Measurements from ENCODE around the gene GUCY2C.
"Not testable (repeated sequence)": the region's sequence is repeated elsewhere in the genome, so short reads cannot be mapped to it uniquely, and the experiment has no call there.

GUCY2C gene

DNA sequence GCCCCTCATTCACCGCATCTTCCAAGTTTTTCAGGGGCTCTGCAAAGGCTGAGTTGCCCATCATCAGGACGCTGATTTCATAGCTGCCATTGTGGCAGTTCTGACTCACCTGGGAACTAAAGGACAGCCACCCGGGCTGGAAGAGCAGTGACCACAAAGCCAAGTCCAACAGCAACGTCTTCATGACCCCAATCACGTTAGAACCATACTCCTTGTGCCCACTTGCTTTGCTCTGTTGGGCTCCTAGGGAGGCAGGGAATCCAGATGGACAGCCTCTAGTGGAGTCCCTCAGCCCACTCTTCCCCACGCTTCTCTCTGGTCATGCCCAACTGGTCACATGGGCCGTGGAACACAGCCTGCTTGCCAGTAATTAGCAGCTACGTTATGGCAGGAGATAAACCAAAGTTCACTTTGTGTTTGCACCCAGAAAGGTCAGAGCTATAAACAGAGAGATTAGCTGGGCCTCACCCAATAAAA, at the start of gene GUCY2C:
Gene GUCY2C (minus strand): TSS at position 335 of the 477 bp plus-strand sequence. CDS start 151 bp downstream, at position 184.
- Histone ChIP-seq H3K27me3 (ENCODE audit: control insufficient read depth in 1 of 2, insufficient read depth in 2 of 2, low read length in 2 of 2) (no peaks in the 10 kb centered on the region), H3K9me3 (ENCODE audit: low read length) (no peaks in the 10 kb centered on the region), H3K27ac (ENCODE audit: low read depth, low read length) (no peak within 1 kb of the TSS), H3K4me1 (ENCODE audit: insufficient read depth, low read length) (no peaks in the 10 kb centered on the region), H3K36me3 (ENCODE audit: insufficient read depth, low read length) (no peaks in the 10 kb centered on the region), H3K9ac (ENCODE audit: low read length) (no peak within 1 kb of the TSS), H3K4me3 (ENCODE audit: low read depth in 1 of 2, low read length in 2 of 2) (no peak within 1 kb of the TSS)

GRCh38 chr12:14743061-14743460, 46.7 kb upstream of the GUCY2C start:
- no peak overlapping the region for H3K9ac ChIP-seq (ENCODE audit: low read length)
- no peaks in the 10 kb centered on the region for H3K4me1 ChIP-seq (ENCODE audit: insufficient read depth, low read length)
- no peak overlapping the region for H3K4me3 ChIP-seq (ENCODE audit: low read depth in 1 of 2, low read length in 2 of 2)
- H3K27me3 ChIP-seq (ENCODE audit: control insufficient read depth in 1 of 2, insufficient read depth in 2 of 2, low read length in 2 of 2), result no peaks in the 10 kb centered on the region
- no peaks in the 10 kb centered on the region for H3K9me3 ChIP-seq (ENCODE audit: low read length)
- no peaks in the 10 kb centered on the region for H3K36me3 ChIP-seq (ENCODE audit: insufficient read depth, low read length)
- H3K27ac ChIP-seq (ENCODE audit: low read depth, low read length), result no peak overlapping the region

GRCh38 chr12:14741942-14742341, 45.5 kb upstream of the GUCY2C start:
- H3K9me3 ChIP-seq (ENCODE audit: low read length), result no peaks in the 10 kb centered on the region
- no peaks in the 10 kb centered on the region for H3K4me1 ChIP-seq (ENCODE audit: insufficient read depth, low read length)
- H3K27me3 ChIP-seq (ENCODE audit: control insufficient read depth in 1 of 2, insufficient read depth in 2 of 2, low read length in 2 of 2), result no peaks in the 10 kb centered on the region
- no peak overlapping the region for H3K27ac ChIP-seq (ENCODE audit: low read depth, low read length)
- H3K36me3 ChIP-seq (ENCODE audit: insufficient read depth, low read length), result no peaks in the 10 kb centered on the region
- no peak overlapping the region for H3K9ac ChIP-seq (ENCODE audit: low read length)
- H3K4me3 ChIP-seq (ENCODE audit: low read depth in 1 of 2, low read length in 2 of 2), result no peak overlapping the region

DNA sequence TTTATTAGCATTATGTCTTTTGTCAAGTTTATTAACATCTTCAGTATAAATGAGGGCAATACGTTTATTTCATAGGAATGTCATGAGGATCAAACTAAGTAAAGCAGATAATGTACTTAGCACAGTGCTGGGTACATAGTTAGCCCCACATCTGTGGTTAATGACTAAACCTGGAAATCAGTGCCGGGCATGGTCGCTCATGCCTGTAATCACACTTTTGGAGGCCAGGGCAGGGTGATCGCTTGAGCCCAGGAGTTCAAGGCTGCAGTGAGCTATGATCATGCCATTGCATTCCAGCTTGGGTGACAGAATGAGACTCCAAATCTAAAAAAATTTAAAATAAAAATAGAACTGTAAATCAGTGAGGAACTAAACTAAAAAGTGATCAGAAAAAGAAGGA, 44.8 kb upstream of the GUCY2C start:
- Histone ChIP-seq H3K4me1 (ENCODE audit: insufficient read depth, low read length) (no peaks in the 10 kb centered on the region), H3K27ac (ENCODE audit: low read depth, low read length) (no peak overlapping the region), H3K9ac (ENCODE audit: low read length) (no peak overlapping the region), H3K9me3 (ENCODE audit: low read length) (no peaks in the 10 kb centered on the region), H3K27me3 (ENCODE audit: control insufficient read depth in 1 of 2, insufficient read depth in 2 of 2, low read length in 2 of 2) (no peaks in the 10 kb centered on the region), H3K36me3 (ENCODE audit: insufficient read depth, low read length) (no peaks in the 10 kb centered on the region), H3K4me3 (ENCODE audit: low read depth in 1 of 2, low read length in 2 of 2) (no peak overlapping the region)

- not testable (repeated sequence) for H3K9me3 ChIP-seq (ENCODE audit: low read length); H3K27ac ChIP-seq (ENCODE audit: low read depth, low read length); H3K36me3 ChIP-seq (ENCODE audit: insufficient read depth, low read length); H3K27me3 ChIP-seq (ENCODE audit: control insufficient read depth in 1 of 2, insufficient read depth in 2 of 2, low read length in 2 of 2); H3K4me1 ChIP-seq (ENCODE audit: insufficient read depth, low read length); H3K4me3 ChIP-seq (ENCODE audit: low read depth in 1 of 2, low read length in 2 of 2); H3K9ac ChIP-seq (ENCODE audit: low read length)
These were observed 40.0 kb upstream of the GUCY2C start for GRCh38 chr12:14736441-14736840.

GRCh38 chr12:14731821-14732220, 35.4 kb upstream of the GUCY2C start:
- no peaks in the 10 kb centered on the region for H3K9me3 ChIP-seq (ENCODE audit: low read length)
- H3K4me3 ChIP-seq (ENCODE audit: low read depth in 1 of 2, low read length in 2 of 2), result no peak overlapping the region
- no peak overlapping the region for H3K27ac ChIP-seq (ENCODE audit: low read depth, low read length)
- H3K27me3 ChIP-seq (ENCODE audit: control insufficient read depth in 1 of 2, insufficient read depth in 2 of 2, low read length in 2 of 2), result no peaks in the 10 kb centered on the region
- peaks cover 3% of the 10 kb centered on the region for H3K4me1 ChIP-seq (ENCODE audit: insufficient read depth, low read length)
- no peak overlapping the region for H3K9ac ChIP-seq (ENCODE audit: low read length)
- no peaks in the 10 kb centered on the region for H3K36me3 ChIP-seq (ENCODE audit: insufficient read depth, low read length)

DNA sequence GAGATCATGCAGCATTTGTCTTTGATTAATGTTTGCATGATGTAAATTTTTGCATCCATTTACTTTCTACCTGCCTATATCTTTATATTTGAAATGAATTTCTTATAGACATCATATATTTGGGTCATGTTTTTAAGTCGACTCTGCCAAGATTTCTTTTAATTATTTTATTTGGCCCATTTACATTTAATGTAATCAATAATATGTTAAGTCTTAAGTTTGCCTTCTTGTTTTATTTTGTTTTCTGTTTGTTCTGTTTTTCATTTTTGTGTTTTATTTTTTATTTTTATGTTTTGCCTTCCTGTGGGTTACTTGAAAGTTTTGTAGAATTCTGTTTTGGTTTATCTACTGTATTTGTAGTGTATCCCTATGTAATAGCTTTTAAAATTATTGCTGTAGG, 33.2 kb upstream of the GUCY2C start:
- no peaks in the 10 kb centered on the region for H3K9me3 ChIP-seq (ENCODE audit: low read length)
- no peaks in the 10 kb centered on the region for H3K36me3 ChIP-seq (ENCODE audit: insufficient read depth, low read length)
- H3K9ac ChIP-seq (ENCODE audit: low read length), result no peak overlapping the region
- H3K4me1 ChIP-seq (ENCODE audit: insufficient read depth, low read length), result peaks cover 3% of the 10 kb centered on the region
- no peaks in the 10 kb centered on the region for H3K27me3 ChIP-seq (ENCODE audit: control insufficient read depth in 1 of 2, insufficient read depth in 2 of 2, low read length in 2 of 2)
- no peak overlapping the region for H3K27ac ChIP-seq (ENCODE audit: low read depth, low read length)
- no peak overlapping the region for H3K4me3 ChIP-seq (ENCODE audit: low read depth in 1 of 2, low read length in 2 of 2)

- H3K36me3 ChIP-seq (ENCODE audit: insufficient read depth, low read length), result no peaks in the 10 kb centered on the region
- no peaks in the 10 kb centered on the region for H3K9me3 ChIP-seq (ENCODE audit: low read length)
- H3K27ac ChIP-seq (ENCODE audit: low read depth, low read length), result no peak overlapping the region
- H3K9ac ChIP-seq (ENCODE audit: low read length), result no peak overlapping the region
- H3K27me3 ChIP-seq (ENCODE audit: control insufficient read depth in 1 of 2, insufficient read depth in 2 of 2, low read length in 2 of 2), result no peaks in the 10 kb centered on the region
- no peaks in the 10 kb centered on the region for H3K4me1 ChIP-seq (ENCODE audit: insufficient read depth, low read length)
- H3K4me3 ChIP-seq (ENCODE audit: low read depth in 1 of 2, low read length in 2 of 2), result no peak overlapping the region
These were observed 27.4 kb upstream of the GUCY2C start for GRCh38 chr12:14723763-14724162.

- H3K9ac ChIP-seq (ENCODE audit: low read length), result no peak overlapping the region
These were observed 20.5 kb upstream of the GUCY2C start for GRCh38 chr12:14716848-14717444.

GRCh38 chr12:14714437-14714836, 18.0 kb upstream of the GUCY2C start:
- H3K27ac ChIP-seq (ENCODE audit: low read depth, low read length), result no peak overlapping the region
- no peaks in the 10 kb centered on the region for H3K27me3 ChIP-seq (ENCODE audit: control insufficient read depth in 1 of 2, insufficient read depth in 2 of 2, low read length in 2 of 2)
- peaks cover 17% of the 10 kb centered on the region for H3K4me1 ChIP-seq (ENCODE audit: insufficient read depth, low read length)
- H3K36me3 ChIP-seq (ENCODE audit: insufficient read depth, low read length), result no peaks in the 10 kb centered on the region
- H3K9ac ChIP-seq (ENCODE audit: low read length), result no peak overlapping the region
- no peak overlapping the region for H3K4me3 ChIP-seq (ENCODE audit: low read depth in 1 of 2, low read length in 2 of 2)
- no peaks in the 10 kb centered on the region for H3K9me3 ChIP-seq (ENCODE audit: low read length)

More at GRCh38 chr12:14716848-14717444, 20.5 kb upstream of the GUCY2C start:
- Histone ChIP-seq H3K9me3 (ENCODE audit: low read length) (no peaks in the 10 kb centered on the region), H3K27ac (ENCODE audit: low read depth, low read length) (no peak overlapping the region), H3K36me3 (ENCODE audit: insufficient read depth, low read length) (no peaks in the 10 kb centered on the region), H3K4me1 (ENCODE audit: insufficient read depth, low read length) (peaks cover under 1% of the 10 kb centered on the region), H3K4me3 (ENCODE audit: low read depth in 1 of 2, low read length in 2 of 2) (no peak overlapping the region), H3K27me3 (ENCODE audit: control insufficient read depth in 1 of 2, insufficient read depth in 2 of 2, low read length in 2 of 2) (no peaks in the 10 kb centered on the region)

DNA sequence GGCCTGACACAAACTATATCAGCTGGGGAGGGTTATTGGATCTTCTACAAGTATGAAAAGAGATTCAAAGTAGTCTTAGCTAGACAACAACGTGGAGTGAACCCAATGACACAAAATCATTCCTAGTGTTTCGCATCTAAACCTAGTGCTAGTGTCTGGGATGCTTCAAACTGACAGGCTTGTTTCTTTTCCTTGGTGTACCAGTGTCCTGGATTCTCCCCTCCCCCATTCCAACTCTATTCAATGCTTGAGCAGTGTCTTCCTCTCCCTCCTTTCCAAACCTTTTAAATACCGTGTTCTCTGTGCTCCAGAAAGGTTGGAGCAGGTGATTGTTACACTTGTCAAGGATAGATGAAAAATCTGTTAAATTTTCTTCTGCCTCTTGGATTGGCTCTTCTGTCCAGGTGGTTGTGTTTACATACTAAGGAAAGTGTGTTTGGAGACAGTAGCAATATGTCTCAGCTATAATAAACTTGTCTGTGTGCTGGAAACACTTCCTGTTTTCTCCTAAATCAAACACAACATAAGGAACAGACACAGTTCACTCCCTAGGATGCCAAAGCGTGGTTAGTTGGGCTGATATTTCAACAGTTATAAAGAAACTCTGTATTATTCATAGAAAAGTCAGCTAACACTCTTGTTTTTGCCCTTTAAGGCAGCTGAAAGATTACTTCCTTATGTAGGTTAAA, 14.4 kb upstream of the GUCY2C start:
- Histone ChIP-seq H3K36me3 (ENCODE audit: insufficient read depth, low read length) (no peaks in the 10 kb centered on the region), H3K4me3 (ENCODE audit: low read depth in 1 of 2, low read length in 2 of 2) (no peak overlapping the region), H3K9me3 (ENCODE audit: low read length) (no peaks in the 10 kb centered on the region), H3K9ac (ENCODE audit: low read length) (no peak overlapping the region), H3K27me3 (ENCODE audit: control insufficient read depth in 1 of 2, insufficient read depth in 2 of 2, low read length in 2 of 2) (no peaks in the 10 kb centered on the region), H3K27ac (ENCODE audit: low read depth, low read length) (peak overlapping the region; percentile 27), H3K4me1 (ENCODE audit: insufficient read depth, low read length) (peaks cover 17% of the 10 kb centered on the region)
